ENCODE measurements around the gene ART4.

DNA sequence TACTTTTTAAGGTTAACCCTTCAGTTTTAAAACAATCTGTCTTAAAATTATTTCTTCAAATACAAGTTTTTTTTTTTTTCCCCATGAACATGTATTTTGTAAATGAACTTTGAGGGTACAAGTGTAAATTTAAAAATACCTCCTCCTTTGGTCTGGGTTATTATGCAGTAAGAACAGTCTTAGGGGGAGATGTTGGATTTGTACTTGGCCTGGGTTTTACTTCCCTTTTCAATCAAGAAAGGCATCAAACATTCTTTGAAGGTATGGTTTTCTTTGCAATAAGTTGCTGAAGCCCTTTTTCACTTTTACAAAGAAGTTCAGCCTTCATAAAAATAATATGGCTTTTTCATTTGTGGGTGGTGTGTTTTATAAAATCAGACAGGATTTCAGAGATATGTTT lies 60.6 kb downstream of the ART4 start:
- TF ChIP-seq EZH2phosphoT487 (IDR thresholded peaks at IDR 0.05; ENCODE audit: low read depth): no peak
- TF ChIP-seq, protein P1, sequence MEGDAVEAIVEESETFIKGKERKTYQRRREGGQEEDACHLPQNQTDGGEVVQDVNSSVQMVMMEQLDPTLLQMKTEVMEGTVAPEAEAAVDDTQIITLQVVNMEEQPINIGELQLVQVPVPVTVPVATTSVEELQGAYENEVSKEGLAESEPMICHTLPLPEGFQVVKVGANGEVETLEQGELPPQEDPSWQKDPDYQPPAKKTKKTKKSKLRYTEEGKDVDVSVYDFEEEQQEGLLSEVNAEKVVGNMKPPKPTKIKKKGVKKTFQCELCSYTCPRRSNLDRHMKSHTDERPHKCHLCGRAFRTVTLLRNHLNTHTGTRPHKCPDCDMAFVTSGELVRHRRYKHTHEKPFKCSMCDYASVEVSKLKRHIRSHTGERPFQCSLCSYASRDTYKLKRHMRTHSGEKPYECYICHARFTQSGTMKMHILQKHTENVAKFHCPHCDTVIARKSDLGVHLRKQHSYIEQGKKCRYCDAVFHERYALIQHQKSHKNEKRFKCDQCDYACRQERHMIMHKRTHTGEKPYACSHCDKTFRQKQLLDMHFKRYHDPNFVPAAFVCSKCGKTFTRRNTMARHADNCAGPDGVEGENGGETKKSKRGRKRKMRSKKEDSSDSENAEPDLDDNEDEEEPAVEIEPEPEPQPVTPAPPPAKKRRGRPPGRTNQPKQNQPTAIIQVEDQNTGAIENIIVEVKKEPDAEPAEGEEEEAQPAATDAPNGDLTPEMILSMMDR (IDR thresholded peaks at IDR 0.05; ENCODE audit: low read depth, low read length): no peak

Measured in OCI-LY3 (cell line).